LoVo (cell line): ENCODE data around the gene LY6G5B.

Source experiments
- DNase-seq: peaks from one replicate; pipeline ENCODE4 v3.0.0-alpha.2; 2016; ENCODE audit warnings: low spot score

The LY6G5B gene, protein sequence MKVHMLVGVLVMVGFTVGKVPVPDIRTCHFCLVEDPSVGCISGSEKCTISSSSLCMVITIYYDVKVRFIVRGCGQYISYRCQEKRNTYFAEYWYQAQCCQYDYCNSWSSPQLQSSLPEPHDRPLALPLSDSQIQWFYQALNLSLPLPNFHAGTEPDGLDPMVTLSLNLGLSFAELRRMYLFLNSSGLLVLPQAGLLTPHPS

DNA sequence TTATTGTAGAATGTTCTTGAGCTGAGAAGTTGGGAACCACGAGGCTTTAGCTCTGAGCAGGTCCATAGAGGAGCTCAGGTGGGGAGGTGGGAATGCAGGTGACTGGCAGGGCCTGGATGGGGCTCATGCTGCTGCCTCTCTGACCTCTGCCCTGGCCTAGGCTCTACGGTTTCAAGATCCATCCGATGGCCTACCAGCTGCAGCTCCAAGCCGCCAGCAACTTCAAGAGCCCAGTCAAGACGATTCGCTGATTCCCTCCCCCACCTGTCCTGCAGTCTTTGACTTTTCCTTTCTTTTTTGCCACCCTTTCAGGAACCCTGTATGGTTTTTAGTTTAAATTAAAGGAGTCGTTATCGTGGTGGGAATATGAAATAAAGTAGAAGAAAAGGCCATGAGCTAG is at the start of gene LY6G5B:
TSS of gene LY6G5B (plus strand) at position 301 of the 400 bp plus-strand sequence. CDS start 975 bp downstream, outside the sequence.
- DNase-seq: no peak

GRCh38 chr6:31620586-31621319 is 49.0 kb upstream of the LY6G5B start, which contains the start of gene PRRC2A:
PRRC2A (plus strand) TSS chr6:31620715; CDS start chr6:31622790, 2,075 bp downstream.
- peak; percentile 84 for DNase-seq

- DNase-seq: no peak
These were observed 48.3 kb upstream of the LY6G5B start for GRCh38 chr6:31621320-31621939.

DNA sequence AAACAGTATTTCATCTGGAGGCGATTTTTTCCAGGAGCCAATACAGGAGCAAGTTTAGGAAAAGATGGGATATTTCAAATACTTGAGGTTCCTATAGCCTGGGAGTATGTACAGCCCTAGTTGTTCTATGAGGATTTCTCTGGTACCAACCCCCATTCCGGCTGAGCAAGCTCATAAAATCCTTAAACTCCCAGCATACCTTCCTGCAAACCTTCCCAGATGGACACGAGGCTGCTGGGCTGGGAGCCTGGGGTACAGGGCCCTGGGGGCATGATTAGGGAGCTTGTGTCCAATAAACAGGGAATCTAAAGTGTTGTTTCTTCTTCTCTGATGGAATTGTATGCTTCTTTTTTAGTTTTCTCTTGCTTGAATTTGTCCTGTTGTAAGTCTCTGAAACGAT is 47.8 kb upstream of the LY6G5B start:
- DNase-seq: no peak

DNA sequence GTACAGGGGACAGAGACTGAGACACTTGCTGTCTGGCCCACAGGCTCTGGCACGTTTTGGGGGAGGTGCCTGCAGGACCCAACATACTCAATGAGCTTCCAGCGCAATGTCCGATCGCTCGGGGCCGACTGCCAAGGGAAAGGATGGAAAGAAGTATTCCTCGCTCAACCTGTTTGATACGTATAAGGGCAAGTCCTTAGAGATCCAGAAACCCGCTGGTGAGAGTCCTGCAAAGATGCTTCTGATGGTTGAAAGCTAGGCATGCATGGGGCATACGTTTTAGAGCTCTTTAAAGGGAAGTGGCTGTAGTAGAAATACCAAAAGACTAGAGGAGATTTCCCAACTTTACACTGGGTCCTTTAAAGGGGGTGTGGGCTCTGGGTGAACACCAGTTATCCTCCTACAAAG is 47.1 kb upstream of the LY6G5B start:
- no peak for DNase-seq

DNA sequence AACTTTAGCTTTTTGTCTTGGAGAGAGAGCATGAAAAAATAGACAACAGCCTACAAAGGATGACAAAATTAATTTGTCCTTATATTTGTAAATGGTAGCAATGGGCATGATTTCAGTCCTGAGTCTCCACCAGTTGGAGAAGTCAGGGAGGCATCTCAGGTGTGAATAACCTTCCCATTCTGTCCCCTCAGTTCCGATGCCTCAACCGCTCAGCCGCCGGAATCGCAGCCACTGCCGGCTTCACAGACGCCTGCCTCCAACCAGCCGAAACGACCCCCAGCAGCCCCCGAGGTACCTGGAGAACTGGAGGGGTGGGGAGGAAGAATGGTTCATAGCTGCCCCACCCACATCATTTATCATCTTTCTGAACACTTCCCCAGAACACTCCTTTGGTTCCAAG is 45.7 kb upstream of the LY6G5B start:
- no peak for DNase-seq

GRCh38 chr6:31626952-31627351 is 42.8 kb upstream of the LY6G5B start:
- no peak for DNase-seq

DNA sequence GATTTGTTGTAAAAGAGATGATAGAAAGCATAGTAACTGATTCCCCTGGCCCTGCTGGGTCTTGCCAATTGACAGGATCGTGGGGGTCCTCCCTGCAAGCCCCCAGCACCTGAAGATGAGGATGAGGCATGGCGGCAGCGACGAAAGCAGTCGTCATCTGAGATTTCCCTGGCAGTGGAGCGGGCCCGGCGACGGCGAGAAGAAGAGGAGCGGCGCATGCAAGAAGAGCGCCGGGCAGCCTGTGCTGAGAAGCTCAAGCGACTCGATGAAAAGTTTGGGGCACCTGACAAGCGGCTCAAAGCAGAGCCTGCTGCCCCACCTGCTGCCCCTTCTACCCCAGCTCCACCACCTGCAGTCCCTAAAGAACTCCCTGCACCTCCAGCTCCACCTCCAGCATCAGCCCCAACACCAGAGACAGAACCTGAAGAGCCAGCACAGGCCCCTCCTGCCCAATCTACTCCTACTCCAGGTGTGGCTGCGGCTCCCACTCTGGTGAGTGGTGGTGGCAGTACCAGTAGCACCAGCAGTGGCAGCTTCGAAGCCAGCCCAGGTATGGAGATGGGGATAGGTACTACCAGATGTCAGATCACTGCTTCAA is 42.0 kb upstream of the LY6G5B start:
- DNase-seq: no peak

DNA sequence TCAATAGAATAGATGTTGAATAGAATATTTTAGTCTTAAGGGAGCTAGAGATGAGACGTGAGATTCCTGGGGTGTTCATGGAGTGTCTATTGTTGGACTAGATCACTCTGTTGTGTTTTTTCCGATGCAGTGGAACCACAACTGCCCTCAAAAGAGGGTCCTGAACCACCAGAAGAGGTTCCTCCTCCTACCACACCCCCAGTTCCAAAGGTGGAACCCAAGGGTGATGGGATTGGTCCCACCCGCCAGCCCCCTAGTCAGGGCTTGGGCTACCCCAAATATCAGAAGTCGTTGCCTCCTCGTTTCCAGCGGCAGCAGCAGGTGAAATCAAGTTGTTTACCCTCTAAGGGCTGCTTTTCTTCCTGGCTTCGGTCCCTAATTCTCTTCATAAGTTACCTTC is 40.8 kb upstream of the LY6G5B start:
- no peak for DNase-seq

DNA sequence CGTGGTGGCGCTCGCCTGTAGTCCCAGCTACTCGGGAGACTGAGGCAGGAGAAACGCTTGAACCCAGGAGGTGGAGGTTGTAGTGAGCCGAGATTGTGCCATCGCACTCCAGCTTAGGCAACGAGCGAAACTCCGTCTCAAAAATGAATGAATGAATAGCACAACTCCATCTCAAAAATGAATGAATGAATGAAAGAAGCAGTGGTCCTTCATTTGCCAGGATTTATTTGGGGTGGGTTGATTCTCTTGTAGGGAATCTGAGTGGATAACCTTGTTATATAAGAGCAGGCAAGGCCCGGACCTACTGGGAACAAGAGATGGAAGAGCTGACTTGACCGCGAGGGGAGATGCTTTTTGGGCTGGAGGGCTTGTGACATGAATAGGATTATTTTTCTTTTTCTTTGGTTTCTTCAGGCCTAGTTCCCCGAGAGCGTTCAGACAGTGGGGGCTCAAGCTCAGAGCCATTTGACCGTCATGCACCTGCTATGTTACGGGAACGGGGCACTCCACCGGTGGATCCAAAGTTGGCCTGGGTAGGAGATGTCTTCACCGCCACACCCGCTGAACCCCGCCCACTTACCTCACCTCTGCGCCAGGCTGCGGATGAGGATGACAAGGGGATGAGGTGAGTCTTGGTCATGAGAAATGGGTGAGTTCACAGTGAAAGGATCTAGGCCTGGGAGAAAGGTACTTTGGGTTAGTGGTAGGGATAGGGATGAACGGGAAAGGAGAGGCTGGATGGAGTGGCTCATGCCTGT is 39.4 kb upstream of the LY6G5B start:
- no peak for DNase-seq

DNA sequence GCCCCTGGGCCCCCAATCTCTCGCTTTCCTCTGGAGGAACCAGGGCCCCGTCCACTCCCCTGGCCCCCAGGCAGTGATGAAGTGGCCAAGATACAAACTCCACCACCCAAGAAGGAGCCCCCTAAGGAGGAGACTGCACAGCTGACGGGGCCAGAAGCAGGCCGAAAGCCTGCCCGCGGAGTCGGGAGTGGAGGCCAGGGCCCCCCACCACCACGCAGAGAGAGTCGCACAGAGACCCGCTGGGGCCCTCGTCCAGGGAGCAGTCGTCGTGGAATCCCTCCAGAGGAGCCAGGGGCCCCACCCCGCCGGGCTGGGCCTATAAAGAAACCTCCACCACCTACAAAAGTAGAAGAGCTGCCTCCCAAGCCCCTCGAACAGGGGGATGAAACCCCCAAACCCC is 38.6 kb upstream of the LY6G5B start:
- no peak for DNase-seq

GRCh38 chr6:31631681-31632278 is 38.0 kb upstream of the LY6G5B start:
- DNase-seq: no peak

GRCh38 chr6:31632279-31632946 is 37.4 kb upstream of the LY6G5B start:
- no peak for DNase-seq

GRCh38 chr6:31633447-31633846 is 36.3 kb upstream of the LY6G5B start:
- no peak for DNase-seq

DNA sequence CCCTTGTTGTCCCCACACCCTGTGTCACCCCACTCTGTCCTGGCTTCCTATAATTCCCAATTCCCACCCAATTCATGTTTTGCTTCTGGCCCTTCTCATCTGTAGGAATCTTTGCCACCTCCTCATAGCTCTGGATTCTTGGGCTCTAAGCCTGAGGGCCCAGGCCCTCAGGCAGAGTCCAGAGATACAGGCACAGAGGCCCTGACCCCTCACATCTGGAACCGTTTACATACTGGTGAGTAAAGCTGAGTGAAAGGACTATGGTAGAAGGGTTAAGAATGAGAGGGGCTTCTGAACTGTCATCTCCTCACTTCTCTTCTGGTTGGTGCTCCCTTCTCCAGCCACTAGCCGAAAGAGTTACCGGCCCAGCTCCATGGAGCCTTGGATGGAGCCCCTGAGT is 35.6 kb upstream of the LY6G5B start:
- no peak for DNase-seq

- DNase-seq: no peak
These were observed 34.7 kb upstream of the LY6G5B start for GRCh38 chr6:31634969-31635575.

DNA sequence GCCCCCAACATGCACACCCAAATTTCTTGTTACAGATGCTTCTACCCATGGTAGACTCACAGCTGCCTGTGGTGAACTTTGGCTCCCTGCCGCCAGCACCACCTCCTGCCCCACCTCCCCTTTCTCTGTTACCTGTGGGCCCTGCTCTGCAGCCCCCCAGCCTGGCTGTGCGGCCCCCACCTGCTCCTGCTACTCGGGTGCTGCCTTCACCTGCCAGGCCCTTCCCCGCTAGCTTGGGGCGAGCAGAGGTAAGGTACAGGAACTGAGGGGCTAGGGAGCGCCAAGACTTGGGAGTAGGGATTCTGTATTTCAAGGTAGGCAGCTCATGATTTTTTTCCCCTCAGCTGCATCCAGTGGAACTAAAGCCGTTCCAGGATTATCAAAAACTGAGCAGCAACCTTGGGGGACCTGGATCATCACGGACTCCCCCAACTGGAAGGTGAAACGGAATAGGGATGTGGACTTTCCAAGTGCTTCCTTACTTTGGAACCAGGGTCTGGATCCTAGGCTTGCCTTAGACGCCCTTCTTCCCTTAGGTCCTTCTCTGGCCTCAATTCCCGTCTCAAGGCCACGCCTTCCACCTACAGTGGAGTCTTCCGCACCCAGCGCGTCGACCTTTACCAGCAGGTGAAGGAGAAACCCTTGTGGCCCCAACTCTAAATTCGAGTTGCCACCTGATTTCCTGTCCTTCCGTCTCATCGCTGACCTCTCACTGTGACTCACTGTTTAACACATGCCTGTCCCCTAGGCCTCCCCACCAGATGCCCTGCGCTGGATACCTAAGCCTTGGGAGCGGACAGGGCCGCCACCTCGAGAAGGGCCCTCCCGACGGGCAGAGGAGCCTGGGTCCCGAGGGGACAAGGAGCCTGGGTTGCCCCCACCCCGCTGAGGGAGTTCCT is 32.8 kb upstream of the LY6G5B start:
- no peak for DNase-seq

DNA sequence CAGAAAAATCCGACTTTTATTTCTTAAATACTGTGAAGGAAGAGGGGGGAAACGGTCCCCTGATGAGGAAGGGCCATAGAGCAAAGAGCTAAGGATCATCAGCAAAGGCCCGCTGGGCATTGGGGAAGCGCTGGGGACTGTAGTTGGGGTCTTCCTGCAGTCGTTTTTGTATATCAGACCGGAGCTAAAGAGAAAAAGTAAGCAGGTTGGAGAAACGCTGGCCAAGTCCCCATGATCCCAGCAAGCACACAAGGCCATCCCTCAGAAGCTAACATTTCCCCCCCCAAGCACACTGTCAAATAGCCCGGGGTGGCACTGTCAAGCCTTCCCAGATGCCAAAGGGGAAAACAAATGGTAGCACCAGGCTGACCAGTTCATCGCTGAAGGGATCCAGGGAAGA is 30.7 kb upstream of the LY6G5B start:
- DNase-seq: no peak

GRCh38 chr6:31639449-31639861 is 30.3 kb upstream of the LY6G5B start:
- DNase-seq: no peak

GRCh38 chr6:31640612-31641011 is 29.2 kb upstream of the LY6G5B start:
- no peak for DNase-seq
